Neural crest cell (in vitro differentiated cells): ENCODE data around the gene ACVR1B. TPM values are rescaled to one million over a fixed set of nuclear protein-coding genes. Genes with fewer than 3 reads are reported as not detected.

Experiments
- DNase-seq: peaks from one replicate; pipeline ENCODE4 v3.0.0; 2021; ENCODE audit warnings: low read depth, mixed read lengths, low spot score
- H3K27ac Mint-ChIP-seq: one replicate; pipeline ENCODE4 v1.8.0; 2021; ENCODE audit warnings: mild to moderate bottlenecking, mixed read lengths; ENCODE audit not compliant: unreplicated experiment
- H3K27me3 Mint-ChIP-seq: 2 replicates; pipeline ENCODE4 v1.8.0; 2021; ENCODE audit warnings: low read depth, mild to moderate bottlenecking, mixed read lengths
- H3K36me3 Mint-ChIP-seq: 2 replicates; pipeline ENCODE4 v1.8.0; 2021; ENCODE audit warnings: low read depth, mild to moderate bottlenecking, mixed read lengths
- H3K4me1 Mint-ChIP-seq: 2 replicates; pipeline ENCODE4 v1.8.0; 2021; ENCODE audit warnings: mixed read lengths
- H3K4me3 Mint-ChIP-seq: one replicate; pipeline ENCODE4 v1.8.0; 2021; ENCODE audit warnings: mild to moderate bottlenecking, mixed read lengths
- H3K9me3 Mint-ChIP-seq: 2 replicates; pipeline ENCODE4 v1.8.0; 2021; ENCODE audit warnings: mixed read lengths
- CTCF ChIP-seq: fragments of 200-600 bp; sonication (generic); conservative IDR thresholded peaks from 2 replicates; pipeline ENCODE4 v1.5.0; 2021; ENCODE audit warnings: antibody characterized with exemption, mild to moderate bottlenecking
- total RNA-seq: library from RNA; stranded (reverse); gene quantifications from 2 replicates; pipeline ENCODE4 v1.2.1, GENCODE V29; 2021

ACVR1B gene
- total RNA-seq, 1 donor from 2014 or later, result 34.3 TPM

DNA sequence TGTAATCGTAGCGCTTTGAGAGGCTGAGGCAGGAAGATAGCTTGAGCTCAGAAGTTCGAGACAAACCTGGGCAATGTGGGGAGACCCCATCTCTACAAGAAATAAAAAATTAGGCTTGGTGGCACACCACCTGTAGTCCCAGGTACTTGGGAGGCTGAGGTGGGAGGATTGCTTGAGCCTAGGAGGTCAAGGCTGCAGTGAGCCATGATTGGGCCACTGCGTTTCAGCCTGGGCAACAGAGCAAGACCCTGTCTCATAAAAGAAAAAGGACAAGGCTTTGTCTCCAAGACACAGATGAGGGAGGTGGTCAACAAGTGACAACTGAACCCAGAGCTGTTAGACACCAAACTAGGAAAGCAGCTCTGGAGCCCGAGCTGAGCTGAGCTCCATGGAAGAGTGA lies 40.7 kb downstream of the ACVR1B start:
- no peaks in the 10 kb centered on the region for H3K9me3 Mint-ChIP-seq
- DNase-seq, result no peak
- H3K27me3 Mint-ChIP-seq, result no peaks in the 10 kb centered on the region
- H3K4me1 Mint-ChIP-seq, result peaks cover 15% of the 10 kb centered on the region
- no peak overlapping the region for H3K27ac Mint-ChIP-seq
- no peak overlapping the region for H3K4me3 Mint-ChIP-seq
- TF ChIP-seq CTCF, result no peak
- peaks cover 8% of the 10 kb centered on the region for H3K36me3 Mint-ChIP-seq

- H3K9me3 Mint-ChIP-seq, result no peaks in the 10 kb centered on the region
- TF ChIP-seq CTCF, result no peak
- DNase-seq, result no peak
- H3K4me3 Mint-ChIP-seq, result no peak overlapping the region
- no peaks in the 10 kb centered on the region for H3K27me3 Mint-ChIP-seq
- peaks cover 19% of the 10 kb centered on the region for H3K4me1 Mint-ChIP-seq
- no peak overlapping the region for H3K27ac Mint-ChIP-seq
- H3K36me3 Mint-ChIP-seq, result peaks cover 13% of the 10 kb centered on the region
Observed at GRCh38 chr12:51994539-51994820, 43.0 kb downstream of the ACVR1B start.

DNA sequence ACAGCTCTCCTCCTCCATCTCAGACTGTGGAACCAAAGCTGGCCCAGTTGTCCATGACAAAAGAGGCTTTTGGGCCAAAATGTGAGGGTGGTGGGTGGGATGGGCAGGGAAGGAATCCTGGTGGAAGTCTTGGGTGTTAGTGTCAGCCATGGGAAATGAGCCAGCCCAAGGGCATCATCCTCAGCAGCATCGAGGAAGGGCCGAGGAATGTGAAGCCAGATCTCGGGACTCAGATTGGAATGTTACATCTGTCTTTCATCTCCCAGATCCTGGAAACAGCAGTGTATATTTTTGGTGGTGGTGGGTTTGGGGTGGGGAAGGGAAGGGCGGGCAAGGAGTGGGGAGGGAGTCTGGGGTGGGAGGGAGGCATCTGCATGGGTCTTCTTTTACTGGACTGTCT lies 43.5 kb downstream of the ACVR1B start:
- Mint-ChIP-seq H3K36me3 (peaks cover 14% of the 10 kb centered on the region), H3K27ac (no peak overlapping the region), H3K27me3 (no peaks in the 10 kb centered on the region), H3K9me3 (no peaks in the 10 kb centered on the region), H3K4me1 (peaks cover 19% of the 10 kb centered on the region), H3K4me3 (no peak overlapping the region)
- no peak for TF ChIP-seq CTCF
- no peak for DNase-seq

GRCh38 chr12:51997136-51997535 lies 45.6 kb downstream of the ACVR1B start:
- Mint-ChIP-seq H3K9me3 (no peaks in the 10 kb centered on the region), H3K27me3 (no peaks in the 10 kb centered on the region), H3K4me3 (no peak overlapping the region), H3K27ac (peak overlapping the region; percentile 24), H3K36me3 (peaks cover 14% of the 10 kb centered on the region), H3K4me1 (peaks cover 19% of the 10 kb centered on the region)
- DNase-seq, result no peak
- TF ChIP-seq CTCF, result no peak

- TF ChIP-seq CTCF, result no peak
- Mint-ChIP-seq H3K27me3 (peaks cover 40% of the 10 kb centered on the region), H3K4me1 (peaks cover 33% of the 10 kb centered on the region), H3K27ac (no peak overlapping the region), H3K36me3 (peaks cover 6% of the 10 kb centered on the region), H3K9me3 (no peaks in the 10 kb centered on the region), H3K4me3 (peak overlapping the region; percentile 25)
- no peak for DNase-seq
Observed at GRCh38 chr12:52003016-52003550, 51.6 kb downstream of the ACVR1B start.

DNA sequence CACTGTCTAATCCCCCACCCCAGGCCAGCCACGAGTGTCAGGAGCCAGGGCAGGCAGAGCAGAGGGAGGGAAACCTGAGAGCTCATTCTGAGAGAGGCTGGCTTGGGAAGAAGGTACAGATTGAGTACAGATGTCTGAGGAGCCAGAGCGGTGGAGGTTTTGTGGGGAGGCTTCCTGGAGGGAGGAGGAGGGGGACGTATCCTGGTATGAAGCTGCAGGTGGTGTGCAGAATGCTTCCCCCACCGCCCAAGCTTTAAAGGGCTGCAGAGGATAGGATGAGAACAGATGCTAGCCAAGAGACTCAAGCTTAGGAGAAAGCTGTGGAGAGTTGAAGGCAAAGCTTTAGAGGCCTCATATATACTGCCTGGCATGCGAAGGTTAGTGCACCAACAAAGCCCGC lies 52.1 kb downstream of the ACVR1B start:
- Mint-ChIP-seq H3K27ac (no peak overlapping the region), H3K36me3 (peaks cover 6% of the 10 kb centered on the region), H3K9me3 (no peaks in the 10 kb centered on the region), H3K27me3 (peaks cover 45% of the 10 kb centered on the region), H3K4me3 (peak overlapping the region; percentile 25), H3K4me1 (peaks cover 38% of the 10 kb centered on the region)
- no peak for DNase-seq
- no peak for TF ChIP-seq CTCF
